IPS-20b (cell line): ENCODE results near the gene RNF167.

Experiments
- H3K27ac ChIP-seq: one replicate; pipeline ENCODE4 v1.5.1; 2013; ENCODE audit warnings: low read length
- H3K27me3 ChIP-seq: 2 replicates; pipeline ENCODE4 v1.6.1; 2013; ENCODE audit warnings: mild to moderate bottlenecking, low read length, inconsistent platforms; ENCODE audit not compliant: insufficient read depth
- H3K36me3 ChIP-seq: 2 replicates; pipeline ENCODE4 v1.6.1; 2013; ENCODE audit warnings: low read depth, mild to moderate bottlenecking, inconsistent platforms, low read length, moderate library complexity; ENCODE audit not compliant: insufficient read depth
- H3K4me1 ChIP-seq: 2 replicates; pipeline ENCODE4 v1.6.1; 2013; ENCODE audit warnings: mild to moderate bottlenecking, control low read depth, inconsistent platforms, low read length, moderate library complexity; ENCODE audit not compliant: insufficient read depth
- H3K4me3 ChIP-seq: 2 replicates; pipeline ENCODE4 v1.5.1; 2013; ENCODE audit warnings: mild to moderate bottlenecking, low read length, inconsistent platforms
- H3K9ac ChIP-seq: 2 replicates; pipeline ENCODE4 v1.6.1; 2013; ENCODE audit warnings: low read depth, mild to moderate bottlenecking, inconsistent platforms, low read length, moderate library complexity
- H3K9me3 ChIP-seq: 2 replicates; pipeline ENCODE4 v1.6.1; 2013; ENCODE audit warnings: mild to moderate bottlenecking, low read depth, low read length, inconsistent platforms; ENCODE audit not compliant: insufficient read depth

RNF167 gene

DNA sequence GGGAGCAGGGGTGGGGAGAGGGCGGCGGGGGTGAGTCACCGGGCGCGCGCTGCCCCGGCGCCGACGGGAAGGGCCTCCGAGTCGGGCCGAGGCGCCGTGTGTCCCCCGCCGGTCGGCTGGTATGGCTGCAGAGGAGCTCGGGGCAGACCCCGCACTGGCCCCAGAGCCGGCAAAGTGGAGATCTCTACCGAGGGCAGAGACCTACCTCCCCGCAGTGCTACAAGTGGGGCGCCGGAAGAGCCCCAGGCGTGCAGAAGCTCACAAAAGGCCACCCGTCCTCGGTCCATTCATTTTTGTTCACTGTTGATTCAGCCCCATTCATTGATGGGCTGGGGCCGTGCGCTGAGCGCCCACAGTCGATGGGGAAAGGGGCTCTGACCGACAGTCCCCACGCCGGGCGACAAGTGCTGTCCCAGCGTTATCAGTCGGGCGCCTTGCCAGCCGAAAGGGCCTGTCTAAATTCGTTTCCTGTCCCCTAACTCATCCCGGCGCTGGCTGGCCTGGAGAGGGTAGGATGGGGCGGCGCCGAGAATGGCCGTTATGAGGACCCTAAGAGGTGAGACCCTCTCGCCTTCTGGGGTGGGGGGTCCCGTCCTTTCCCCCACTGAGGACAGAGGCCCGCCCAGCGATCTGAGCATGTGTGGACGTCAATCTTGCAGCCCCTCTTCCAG lies 10.1 kb downstream of the RNF167 start:
- Histone ChIP-seq H3K4me1 (peaks cover 21% of the 10 kb centered on the region; the same call in 1 of the 2 replicates), H3K36me3 (peaks cover 19% of the 10 kb centered on the region), H3K4me3 (peak overlapping the region; percentile 89), H3K27me3 (no peaks in the 10 kb centered on the region), H3K27ac (peak overlapping the region; percentile 89), H3K9me3 (no peaks in the 10 kb centered on the region), H3K9ac (peak overlapping the region; percentile 99)

DNA sequence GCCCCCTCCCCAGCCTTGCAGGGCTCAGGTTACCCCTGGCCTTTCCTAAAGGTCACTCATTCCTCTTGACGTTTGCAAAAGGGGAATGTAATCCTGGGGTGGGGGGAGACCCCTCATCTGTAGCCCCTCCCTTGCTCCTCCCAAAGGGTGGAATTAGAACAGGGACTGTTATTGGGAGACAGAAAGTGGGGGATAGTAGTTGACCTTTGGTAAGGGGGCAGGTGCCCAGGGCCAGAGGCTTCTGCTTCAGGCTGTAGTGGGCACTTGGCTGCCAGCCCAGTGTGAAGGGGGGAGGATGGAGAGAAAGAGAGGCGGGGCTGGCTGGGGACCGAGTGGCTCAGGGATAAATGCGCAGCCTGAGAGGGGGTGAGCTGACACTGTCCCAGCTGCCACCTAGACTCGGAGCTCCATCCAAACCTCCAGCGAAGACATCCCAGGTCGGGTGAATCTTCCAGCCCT lies 10.7 kb downstream of the RNF167 start, which contains the start of gene ENO3:
Gene ENO3, plus strand, starts transcription at position 374 of the 459 bp plus-strand sequence. CDS start 711 bp downstream, outside the sequence.
- H3K36me3 ChIP-seq: peaks cover 14% of the 10 kb centered on the region
- H3K9ac ChIP-seq: peak within 1 kb of the TSS; percentile 99
- H3K4me1 ChIP-seq: peaks cover 18% of the 10 kb centered on the region; the same call in 1 of the 2 replicates
- H3K9me3 ChIP-seq: no peaks in the 10 kb centered on the region
- peak within 1 kb of the TSS; percentile 89 for H3K27ac ChIP-seq
- no peaks in the 10 kb centered on the region for H3K27me3 ChIP-seq
- H3K4me3 ChIP-seq: peak within 1 kb of the TSS; percentile 89

DNA sequence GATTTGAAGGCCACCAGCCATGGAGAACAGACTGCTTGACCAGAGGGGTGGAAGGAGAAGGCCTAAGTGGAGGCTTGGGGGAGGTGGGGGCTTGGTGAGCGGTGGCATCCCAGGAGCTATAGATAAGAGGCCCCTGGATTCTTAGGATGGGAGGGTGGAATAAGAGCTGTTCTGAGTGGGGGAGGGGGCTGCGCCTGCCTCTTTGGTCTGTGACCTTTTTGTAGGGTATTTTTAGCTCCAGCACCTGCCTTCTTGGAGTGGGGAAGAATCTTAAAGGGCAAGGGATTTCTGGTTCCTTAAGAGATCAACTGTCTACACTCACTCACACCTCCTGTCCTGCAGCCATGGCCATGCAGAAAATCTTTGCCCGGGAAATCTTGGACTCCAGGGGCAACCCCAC lies 11.4 kb downstream of the RNF167 start:
- peak overlapping the region; percentile 89 for H3K4me3 ChIP-seq
- peaks cover 13% of the 10 kb centered on the region; the same call in 1 of the 2 replicates for H3K4me1 ChIP-seq
- no peak overlapping the region for H3K27ac ChIP-seq
- H3K36me3 ChIP-seq: peaks cover 7% of the 10 kb centered on the region
- no peaks in the 10 kb centered on the region for H3K9me3 ChIP-seq
- no peaks in the 10 kb centered on the region for H3K27me3 ChIP-seq
- peak overlapping the region; percentile 99; the same call in 1 of the 2 replicates for H3K9ac ChIP-seq

DNA sequence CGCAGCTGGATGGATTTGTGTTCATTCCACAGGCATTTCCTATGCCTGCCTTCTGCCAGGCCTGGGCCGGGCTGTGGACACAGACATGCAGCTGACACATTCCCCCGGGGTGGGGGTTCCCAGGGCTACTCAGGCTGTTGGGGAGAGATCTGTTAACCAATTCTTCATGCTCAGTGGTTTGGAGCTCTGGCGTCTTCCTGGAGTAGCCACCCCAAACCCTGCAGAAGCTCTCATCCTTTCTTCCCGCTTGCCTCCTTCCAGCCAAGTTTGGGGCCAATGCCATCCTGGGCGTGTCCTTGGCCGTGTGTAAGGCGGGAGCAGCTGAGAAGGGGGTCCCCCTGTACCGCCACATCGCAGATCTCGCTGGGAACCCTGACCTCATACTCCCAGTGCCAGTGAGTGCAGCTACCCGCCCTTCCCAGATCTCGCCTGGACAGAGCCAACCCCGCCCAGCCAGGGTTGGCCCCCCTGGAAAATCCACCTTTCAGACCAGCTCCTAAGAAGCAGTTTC lies 13.4 kb downstream of the RNF167 start:
- Histone ChIP-seq H3K4me3 (no peak overlapping the region), H3K27ac (no peak overlapping the region), H3K9me3 (no peaks in the 10 kb centered on the region), H3K27me3 (no peaks in the 10 kb centered on the region), H3K4me1 (peaks cover 13% of the 10 kb centered on the region; the same call in 1 of the 2 replicates), H3K9ac (no peak overlapping the region), H3K36me3 (no peaks in the 10 kb centered on the region)

DNA sequence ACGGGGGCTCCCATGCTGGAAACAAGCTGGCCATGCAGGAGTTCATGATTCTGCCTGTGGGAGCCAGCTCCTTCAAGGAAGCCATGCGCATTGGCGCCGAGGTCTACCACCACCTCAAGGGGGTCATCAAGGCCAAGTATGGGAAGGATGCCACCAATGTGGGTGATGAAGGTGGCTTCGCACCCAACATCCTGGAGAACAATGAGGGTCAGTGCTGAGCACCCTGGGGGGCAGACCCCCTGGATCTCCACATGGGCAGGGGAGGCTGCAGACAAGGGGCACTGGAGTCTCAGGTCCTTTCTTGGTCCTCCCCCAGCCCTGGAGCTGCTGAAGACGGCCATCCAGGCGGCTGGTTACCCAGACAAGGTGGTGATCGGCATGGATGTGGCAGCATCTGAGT lies 15.0 kb downstream of the RNF167 start:
- Histone ChIP-seq H3K27ac (no peak overlapping the region), H3K4me3 (no peak overlapping the region), H3K36me3 (peaks cover 12% of the 10 kb centered on the region; the same call in 1 of the 2 replicates), H3K27me3 (no peaks in the 10 kb centered on the region), H3K9ac (no peak overlapping the region), H3K4me1 (peaks cover 15% of the 10 kb centered on the region; the same call in 1 of the 2 replicates), H3K9me3 (no peaks in the 10 kb centered on the region)

DNA sequence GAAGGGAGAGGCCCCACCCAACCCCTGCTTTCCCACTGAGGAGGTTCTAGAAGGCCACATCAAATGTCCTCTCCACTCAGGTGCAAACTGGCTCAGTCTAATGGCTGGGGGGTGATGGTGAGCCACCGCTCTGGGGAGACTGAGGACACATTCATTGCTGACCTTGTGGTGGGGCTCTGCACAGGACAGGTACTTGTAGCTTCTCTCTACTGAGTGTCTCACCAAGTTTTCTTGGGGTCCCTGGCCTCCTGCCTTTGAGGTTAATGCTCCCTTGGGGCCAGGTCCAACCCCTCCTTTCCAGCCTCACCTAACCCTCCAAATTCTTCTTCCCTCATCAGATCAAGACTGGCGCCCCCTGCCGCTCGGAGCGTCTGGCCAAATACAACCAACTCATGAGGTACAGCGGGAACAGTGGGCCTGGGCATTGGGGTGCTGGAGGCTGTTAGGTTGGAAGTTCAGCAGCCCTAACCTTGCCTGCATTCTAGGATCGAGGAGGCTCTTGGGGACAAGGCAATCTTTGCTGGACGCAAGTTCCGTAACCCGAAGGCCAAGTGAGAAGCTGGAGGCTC lies 16.5 kb downstream of the RNF167 start:
- no peak overlapping the region for H3K27ac ChIP-seq
- H3K4me3 ChIP-seq: no peak overlapping the region
- H3K4me1 ChIP-seq: peaks cover 12% of the 10 kb centered on the region; the same call in 1 of the 2 replicates
- no peak overlapping the region for H3K9ac ChIP-seq
- no peaks in the 10 kb centered on the region for H3K9me3 ChIP-seq
- H3K36me3 ChIP-seq: peaks cover 14% of the 10 kb centered on the region; the same call in 1 of the 2 replicates
- no peaks in the 10 kb centered on the region for H3K27me3 ChIP-seq

DNA sequence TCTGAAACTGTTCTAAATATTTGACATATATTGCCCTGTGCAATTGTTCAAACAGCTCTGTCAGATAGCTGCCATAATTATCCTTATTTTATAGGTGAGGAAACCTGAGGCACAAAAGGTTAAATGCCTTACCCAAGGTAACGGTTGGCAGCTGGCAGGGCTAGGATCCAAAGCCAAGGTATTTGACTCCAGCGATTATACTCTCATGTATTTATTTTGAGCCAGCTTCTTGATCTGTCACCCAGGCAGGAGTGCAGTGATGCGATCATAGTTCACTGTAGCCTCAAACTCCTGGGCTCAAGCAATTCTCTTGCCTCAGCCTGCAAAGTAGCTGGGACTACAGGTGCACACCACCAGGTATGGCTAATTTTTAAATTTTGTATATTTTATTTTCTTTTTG lies 18.0 kb downstream of the RNF167 start:
- no peak overlapping the region for H3K9ac ChIP-seq
- H3K27ac ChIP-seq: no peak overlapping the region
- H3K36me3 ChIP-seq: peaks cover 14% of the 10 kb centered on the region; the same call in 1 of the 2 replicates
- H3K9me3 ChIP-seq: no peaks in the 10 kb centered on the region
- H3K4me1 ChIP-seq: peaks cover 9% of the 10 kb centered on the region; the same call in 1 of the 2 replicates
- H3K4me3 ChIP-seq: no peak overlapping the region
- no peaks in the 10 kb centered on the region for H3K27me3 ChIP-seq

DNA sequence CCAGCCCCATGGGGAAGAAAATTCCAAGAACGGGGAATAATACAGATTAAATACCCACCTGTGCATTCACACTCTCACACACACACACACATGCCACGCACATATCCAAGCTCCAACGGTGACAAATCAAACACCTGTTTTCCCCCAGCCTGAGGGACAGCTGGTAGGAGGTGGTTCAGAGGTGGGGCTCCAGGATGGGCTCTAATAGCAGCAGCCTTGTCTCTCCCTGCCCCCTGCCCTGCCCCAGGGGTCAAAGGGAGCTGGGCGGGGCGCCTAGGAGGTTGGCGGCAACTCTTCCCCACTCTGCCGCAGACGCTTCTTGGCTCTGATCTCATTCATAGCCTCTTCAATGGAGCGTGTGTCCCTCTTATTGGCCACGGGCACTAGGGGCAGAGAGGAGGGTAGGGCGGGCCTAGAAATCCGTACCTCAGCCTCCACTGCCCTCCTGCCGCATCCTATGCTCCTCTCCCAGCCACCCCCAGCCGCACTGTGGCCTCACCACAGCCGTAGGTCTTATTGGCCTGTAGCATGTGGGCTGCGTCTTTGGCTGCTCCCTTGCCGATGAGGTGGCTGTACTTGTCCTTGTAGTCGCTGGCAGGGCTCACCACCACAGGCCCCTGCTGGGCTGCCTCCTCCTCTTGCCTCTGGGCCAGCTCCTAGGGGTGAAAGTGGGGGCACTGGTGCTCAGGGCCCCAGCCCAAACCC lies 19.3 kb downstream of the RNF167 start:
- Histone ChIP-seq H3K27me3 (no peaks in the 10 kb centered on the region), H3K9ac (no peak overlapping the region), H3K4me3 (no peak overlapping the region), H3K36me3 (peaks cover 14% of the 10 kb centered on the region; the same call in 1 of the 2 replicates), H3K27ac (no peak overlapping the region), H3K4me1 (peaks cover 9% of the 10 kb centered on the region; the same call in 1 of the 2 replicates), H3K9me3 (no peaks in the 10 kb centered on the region)

DNA sequence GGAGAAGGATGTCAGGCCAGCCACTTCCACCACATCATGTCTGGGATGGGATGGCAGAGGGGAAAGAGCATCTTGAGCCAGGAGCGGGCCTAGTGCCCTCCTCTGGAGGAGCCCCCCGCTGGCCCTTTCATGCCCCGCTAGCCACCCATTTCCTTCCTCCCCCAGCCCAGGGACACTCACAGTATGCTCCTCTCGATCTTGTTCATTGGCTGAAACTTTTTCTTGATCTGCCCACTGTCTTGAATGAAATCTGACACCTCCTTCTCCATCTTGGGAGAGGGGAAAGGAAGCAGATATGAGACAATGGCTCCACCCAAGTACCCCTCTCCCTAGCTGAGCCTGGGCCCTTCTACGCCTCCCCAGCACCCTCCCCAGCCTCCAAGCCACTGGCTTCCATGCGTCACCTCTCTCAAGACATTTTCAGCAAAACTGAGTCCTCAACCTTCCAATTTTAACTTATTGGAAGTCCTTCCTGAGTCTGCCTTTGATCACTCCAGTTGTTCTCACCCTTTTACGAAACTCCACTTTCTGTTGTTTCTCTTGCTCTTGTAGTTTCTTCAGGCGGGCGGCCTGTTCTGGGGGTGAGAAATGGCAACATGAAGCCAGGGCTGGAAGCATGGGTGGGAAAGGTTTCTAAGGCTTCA lies 20.3 kb downstream of the RNF167 start:
- Histone ChIP-seq H3K4me1 (peaks cover 9% of the 10 kb centered on the region; the same call in 1 of the 2 replicates), H3K9ac (no peak overlapping the region)

DNA sequence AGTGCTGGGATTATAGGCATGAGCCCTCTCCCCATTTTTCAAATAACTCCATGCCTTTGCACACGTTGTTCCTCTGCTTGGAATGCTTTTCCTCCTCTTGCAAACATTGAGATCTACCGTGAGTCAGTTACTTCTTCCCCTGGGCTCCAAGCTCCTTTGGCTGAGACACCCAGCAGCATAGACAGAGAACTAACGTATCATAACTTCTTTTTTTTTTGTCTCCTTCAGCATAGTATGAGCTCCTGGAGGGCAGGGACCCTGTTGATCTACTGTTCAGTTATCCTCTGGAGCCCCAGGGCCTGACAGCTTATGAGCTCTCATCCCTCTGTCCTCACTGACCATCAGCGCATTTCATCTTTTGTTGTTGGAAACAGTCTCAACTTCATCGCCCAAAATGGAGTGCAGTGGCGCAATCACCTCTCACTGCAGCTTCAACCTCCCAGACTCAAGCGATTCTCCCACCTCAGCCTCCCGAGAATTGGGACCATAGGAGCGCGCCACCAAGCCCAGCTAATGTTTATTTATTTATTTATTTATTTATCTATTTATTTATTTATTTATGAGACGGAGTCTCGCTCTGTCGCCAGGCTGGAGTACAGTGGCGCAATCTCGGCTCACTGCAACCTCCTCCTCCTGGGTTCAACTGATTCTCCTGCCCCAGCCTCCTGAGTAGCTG lies 25.4 kb downstream of the RNF167 start:
- Histone ChIP-seq H3K4me3 (no peak overlapping the region), H3K27ac (no peak overlapping the region), H3K4me1 (peaks cover 11% of the 10 kb centered on the region), H3K9me3 (no peaks in the 10 kb centered on the region), H3K9ac (no peak overlapping the region), H3K36me3 (peaks cover 14% of the 10 kb centered on the region), H3K27me3 (peaks cover 3% of the 10 kb centered on the region; the same call in 1 of the 2 replicates)

More for the DNA sequence above, 20.3 kb downstream of the RNF167 start:
- no peaks in the 10 kb centered on the region for H3K27me3 ChIP-seq
- H3K27ac ChIP-seq: no peak overlapping the region
- H3K36me3 ChIP-seq: peaks cover 17% of the 10 kb centered on the region
- no peaks in the 10 kb centered on the region for H3K9me3 ChIP-seq
- no peak overlapping the region for H3K4me3 ChIP-seq
